Measurements from ENCODE around the gene FAM168A.

GRCh38 chr11:73508243-73509176 lies 89.4 kb downstream of the FAM168A start:
- TF ChIP-seq CTCF (IDR thresholded peaks at IDR 0.05; ENCODE audit: low read depth, low read length, poor library complexity, severe bottlenecking) (no peak), EZH2phosphoT487 (IDR thresholded peaks at IDR 0.05; ENCODE audit: borderline replicate concordance, low read length) (no peak)

Data from DOHH2 (cell line).